K562 treated with DMSO at 1 percent for 24 hours (cell line): Measurements from ENCODE around the gene STARD6. TPM values are rescaled to one million over a fixed set of nuclear protein-coding genes. Genes with fewer than 3 reads are reported as not detected.

ENCODE experiments used
- total RNA-seq: library from RNA; unstranded; fragments of 300-600 nt; gene quantifications from 2 replicates; pipeline ENCODE4 v1.2.3, GENCODE V29; 2022; ENCODE audit warnings: low read depth; ENCODE audit not compliant: insufficient read depth

STARD6 gene, protein sequence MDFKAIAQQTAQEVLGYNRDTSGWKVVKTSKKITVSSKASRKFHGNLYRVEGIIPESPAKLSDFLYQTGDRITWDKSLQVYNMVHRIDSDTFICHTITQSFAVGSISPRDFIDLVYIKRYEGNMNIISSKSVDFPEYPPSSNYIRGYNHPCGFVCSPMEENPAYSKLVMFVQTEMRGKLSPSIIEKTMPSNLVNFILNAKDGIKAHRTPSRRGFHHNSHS
- not detected in 2 replicates for total RNA-seq

DNA sequence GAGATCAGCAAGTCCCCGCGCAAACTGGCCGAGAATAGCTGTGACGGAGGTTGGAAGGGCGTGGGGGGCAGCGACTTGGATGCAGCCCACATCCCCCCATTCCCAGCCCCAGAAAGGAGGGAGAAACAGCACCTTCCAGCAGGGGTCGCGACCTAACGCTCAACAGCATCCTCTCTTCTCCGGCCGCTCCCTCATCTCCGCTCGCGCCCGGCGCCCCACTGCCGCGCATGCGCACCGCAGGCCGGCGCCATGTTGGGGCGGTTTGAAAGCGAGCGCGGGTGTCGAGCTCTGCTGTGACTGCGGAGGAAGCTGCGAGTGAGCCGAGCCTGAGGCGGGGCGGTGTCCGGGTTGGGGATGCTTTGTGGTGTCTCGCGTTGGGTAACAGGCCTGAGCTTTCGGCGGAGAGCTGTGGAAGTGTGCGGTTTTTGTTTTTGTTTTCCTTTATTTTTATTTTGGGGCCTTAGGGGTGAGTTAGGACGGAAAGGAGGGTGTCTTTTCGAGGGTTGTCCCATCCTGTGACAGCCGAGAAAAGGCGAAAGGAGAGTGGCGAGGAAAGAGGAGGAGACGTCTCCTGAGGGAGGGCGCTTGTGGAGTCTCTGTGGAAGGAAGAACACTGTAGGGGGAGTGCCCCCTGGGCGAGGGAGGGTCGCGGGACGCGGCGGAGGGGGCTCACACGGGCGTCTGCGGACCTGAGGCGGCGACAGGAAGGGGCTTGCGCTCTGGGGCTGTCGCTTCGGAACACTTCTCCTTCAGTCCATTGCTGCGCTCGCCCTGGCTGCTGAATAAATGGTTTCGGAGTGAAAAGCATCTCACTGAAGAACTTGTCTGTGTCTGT lies at the start of gene STARD6, which contains the start of gene C18orf54:
STARD6 (minus strand) TSS at position 199 of the 835 bp plus-strand sequence. CDS start 3,285 bp downstream, outside the sequence.
C18orf54 (plus strand) TSS at position 247 of the 835 bp plus-strand sequence. CDS start 2,667 bp downstream, outside the sequence.

Other genes starting within 250 kb of the STARD6 start
- 6.0 and 12.0 TPM in 2 replicates for gene MBD2, start 133.2 kb downstream of the STARD6 start, total RNA-seq
- gene POLI, start 88.3 kb downstream of the STARD6 start, total RNA-seq, result 3.2 and 3.9 TPM in 2 replicates
- 2.6 and 3.5 TPM in 2 replicates for gene C18orf54, start within 50 bp of the STARD6 start, total RNA-seq
- not detected in 2 replicates for gene DYNAP, start 233.4 kb upstream of the STARD6 start, total RNA-seq